ENCODE measurements around the gene EYS. TPM values are rescaled to one million over a fixed set of nuclear protein-coding genes. Genes with fewer than 3 reads are reported as not detected.
"Not testable (repeated sequence)": the region's sequence is repeated elsewhere in the genome, so short reads cannot be mapped to it uniquely, and the experiment has no call there.

The EYS gene
- total and polyA plus RNA-seq, 2 experiments from 2014 or later, result 0.04 TPM; not detected in 1

DNA sequence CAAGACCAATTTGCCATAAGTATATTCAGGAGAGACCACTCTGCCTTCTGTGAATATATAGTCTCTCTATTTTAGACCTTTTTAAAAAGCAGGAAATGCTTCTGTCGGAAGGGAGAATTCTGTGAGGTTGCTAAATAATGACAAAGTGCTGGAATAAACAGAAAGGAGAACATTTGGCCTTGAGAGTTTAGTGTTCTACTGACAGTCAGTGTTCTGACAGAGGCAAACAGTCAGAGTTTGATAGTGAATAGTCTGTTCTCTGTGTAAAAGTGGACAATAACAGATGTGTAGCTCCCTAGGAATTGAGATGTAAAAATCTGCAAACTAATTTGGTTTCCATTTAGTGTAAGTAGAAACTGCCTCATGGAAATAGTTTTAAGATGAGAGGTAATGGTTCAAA lies 1850.8 kb downstream of the EYS start:
- Histone ChIP-seq H3K9me3 (ENCODE audit: low read depth) (no peaks in the 10 kb centered on the region), H3K36me3 (ENCODE audit: low read depth) (no peaks in the 10 kb centered on the region), H3K4me3 (no peak overlapping the region), H3K4me2 (ENCODE audit: unreplicated experiment) (no peak overlapping the region), H3K27me3 (replicated peaks; ENCODE audit: insufficient read depth) (0 out of 2 replicates have a peak, but pooled peaks cover 4% of the 10 kb centered on the region), H3F3A (ENCODE audit: insufficient read depth) (no peaks in the 10 kb centered on the region), H3K9ac (no peak overlapping the region), H3K4me1 (ENCODE audit: insufficient read depth) (no peaks in the 10 kb centered on the region), H4K20me1 (ENCODE audit: insufficient read depth) (no peaks in the 10 kb centered on the region), H3K79me2 (ENCODE audit: insufficient read depth) (no peaks in the 10 kb centered on the region), H2AFZ (no peak overlapping the region), H3K9me2 (ENCODE audit: insufficient read depth) (no peaks in the 10 kb centered on the region), H3K27ac (no peak overlapping the region)
- no peak for DNase-seq
- no peak for TF ChIP-seq EZH2 (IDR thresholded peaks at IDR 0.05; ENCODE audit: insufficient read depth, poor library complexity, severe bottlenecking)
- no peak for TF ChIP-seq EZH2phosphoT487 (IDR thresholded peaks at IDR 0.05; ENCODE audit: insufficient read depth, low read depth)
- in situ Hi-C loops (cut with MboI), result no loop called here
- WGBS, 2 experiments (ENCODE audit: low coverage in 1 of 2, low lambda C conversion rate in 2 of 2, missing lambda C conversion rate in 2 of 2), result 41 to 59% methylated on average over 1 of the region's 1 CpG

DNA sequence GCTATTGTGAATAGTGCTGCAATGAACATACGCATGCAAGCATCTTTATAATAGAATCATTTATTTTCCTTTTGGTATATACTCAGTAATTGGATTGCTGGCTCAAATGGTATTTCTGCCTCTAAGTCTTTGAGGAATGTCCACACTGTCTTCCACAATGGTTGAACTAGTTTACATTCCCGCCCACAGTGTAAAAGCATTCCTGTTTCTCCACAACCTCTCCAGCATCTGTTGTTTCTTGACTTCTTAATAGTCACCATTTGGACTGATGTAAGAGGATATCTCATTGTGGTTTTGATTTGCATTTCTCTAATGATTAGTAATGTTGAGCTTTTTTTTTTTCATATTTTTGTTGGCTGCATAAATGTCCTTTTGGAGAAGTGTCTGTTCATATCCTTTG lies 1862.7 kb downstream of the EYS start:
- DNase-seq, result peak; percentile 68

DNA sequence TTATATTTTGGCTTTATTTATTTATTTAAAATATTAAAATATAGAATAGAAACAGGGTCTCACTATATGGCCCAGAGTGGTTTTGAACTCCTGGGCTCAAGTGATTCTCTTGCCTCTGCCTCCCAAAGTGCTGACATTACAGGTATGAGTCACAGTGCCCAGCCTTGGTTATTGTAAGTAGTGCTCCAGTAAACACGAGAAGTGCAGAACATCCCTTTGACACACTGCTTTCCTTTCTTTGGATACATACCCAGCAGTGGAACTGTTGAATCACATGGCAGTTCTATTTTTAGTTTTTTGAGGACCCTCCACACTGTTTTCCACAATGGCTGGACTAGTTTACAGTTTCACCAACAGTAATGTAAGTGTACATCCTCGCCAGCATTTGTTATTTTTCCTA lies 1867.5 kb downstream of the EYS start:
- no peaks in the 10 kb centered on the region for H4K20me1 ChIP-seq (ENCODE audit: insufficient read depth)
- H3K4me1 ChIP-seq (ENCODE audit: insufficient read depth), result no peaks in the 10 kb centered on the region
- H3K36me3 ChIP-seq (ENCODE audit: low read depth), result no peaks in the 10 kb centered on the region

More for the DNA sequence above, 1862.7 kb downstream of the EYS start:
- no peak overlapping the region for H3K4me3 ChIP-seq
- no peaks in the 10 kb centered on the region for H3F3A ChIP-seq (ENCODE audit: insufficient read depth)
- no peaks in the 10 kb centered on the region for H3K9me2 ChIP-seq (ENCODE audit: insufficient read depth)
- 76 to 82% methylated on average over 2 of the region's 2 CpGs for WGBS, 2 experiments (ENCODE audit: low coverage in 1 of 2, low lambda C conversion rate in 2 of 2, missing lambda C conversion rate in 2 of 2)
- H3K9me3 ChIP-seq (ENCODE audit: low read depth), result no peaks in the 10 kb centered on the region
- no peak overlapping the region for H3K4me2 ChIP-seq (ENCODE audit: unreplicated experiment)
- H2AFZ ChIP-seq, result no peak overlapping the region
- peaks cover 5% of the 10 kb centered on the region; the same call in 1 of the 2 replicates for H3K27me3 ChIP-seq (replicated peaks; ENCODE audit: insufficient read depth)
- H3K27ac ChIP-seq, result no peak overlapping the region
- H4K20me1 ChIP-seq (ENCODE audit: insufficient read depth), result no peaks in the 10 kb centered on the region
- H3K36me3 ChIP-seq (ENCODE audit: low read depth), result no peaks in the 10 kb centered on the region
- TF ChIP-seq EZH2phosphoT487 (IDR thresholded peaks at IDR 0.05; ENCODE audit: insufficient read depth, low read depth) (0 out of 2 replicates have a peak, but pooled peaks have one; percentile 41), EZH2 (IDR thresholded peaks at IDR 0.05; ENCODE audit: insufficient read depth, poor library complexity, severe bottlenecking) (no peak)
- H3K9ac ChIP-seq, result no peak overlapping the region
- in situ Hi-C loops (cut with MboI), result no loop called here
- no peaks in the 10 kb centered on the region for H3K79me2 ChIP-seq (ENCODE audit: insufficient read depth)
- no peaks in the 10 kb centered on the region for H3K4me1 ChIP-seq (ENCODE audit: insufficient read depth)

DNA sequence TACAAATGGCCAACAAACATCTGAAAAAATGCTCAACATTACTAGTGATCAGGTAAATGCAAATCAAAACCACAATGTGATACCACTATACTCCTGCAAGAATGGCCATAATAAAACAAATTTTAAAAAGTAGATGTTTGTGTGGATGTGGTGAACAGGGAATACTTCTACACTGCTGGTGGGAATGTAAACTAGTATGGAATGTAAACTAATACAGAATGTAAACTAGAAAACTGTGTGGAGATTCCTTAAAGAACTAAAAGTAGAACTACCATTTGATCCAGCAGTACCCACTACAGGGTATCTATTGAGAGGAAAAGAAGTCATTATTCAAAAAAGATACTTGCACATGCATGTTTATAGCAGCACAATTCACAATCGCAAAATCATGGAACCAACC lies 1878.3 kb downstream of the EYS start:
- DNase-seq; H3K27me3 ChIP-seq (replicated peaks; ENCODE audit: insufficient read depth); H3K27ac ChIP-seq; H3K4me2 ChIP-seq (ENCODE audit: unreplicated experiment); H2AFZ ChIP-seq; H3K4me3 ChIP-seq; H3K4me1 ChIP-seq (ENCODE audit: insufficient read depth); H3K9me3 ChIP-seq (ENCODE audit: low read depth); in situ Hi-C loops (cut with MboI); H3K9ac ChIP-seq; H3K9me2 ChIP-seq (ENCODE audit: insufficient read depth); H3F3A ChIP-seq (ENCODE audit: insufficient read depth); H4K20me1 ChIP-seq (ENCODE audit: insufficient read depth); H3K36me3 ChIP-seq (ENCODE audit: low read depth); H3K79me2 ChIP-seq (ENCODE audit: insufficient read depth): not testable (repeated sequence)
- 53 to 68% methylated on average over 1 of the region's 1 CpG for WGBS, 2 experiments (ENCODE audit: low coverage in 1 of 2, low lambda C conversion rate in 2 of 2, missing lambda C conversion rate in 2 of 2)

More for the DNA sequence above, 1867.5 kb downstream of the EYS start:
- H3K9me2 ChIP-seq (ENCODE audit: insufficient read depth), result no peaks in the 10 kb centered on the region
- in situ Hi-C loops (cut with MboI), result no loop called here
- no peak overlapping the region for H3K9ac ChIP-seq
- H3K9me3 ChIP-seq (ENCODE audit: low read depth), result no peaks in the 10 kb centered on the region
- no peak overlapping the region for H2AFZ ChIP-seq
- no peak for DNase-seq
- 72 to 82% methylated on average over 2 of the region's 2 CpGs for WGBS, 2 experiments (ENCODE audit: low coverage in 1 of 2, low lambda C conversion rate in 2 of 2, missing lambda C conversion rate in 2 of 2)
- H3K4me3 ChIP-seq, result no peak overlapping the region
- no peaks in the 10 kb centered on the region for H3F3A ChIP-seq (ENCODE audit: insufficient read depth)
- TF ChIP-seq EZH2 (IDR thresholded peaks at IDR 0.05; ENCODE audit: insufficient read depth, poor library complexity, severe bottlenecking) (no peak), EZH2phosphoT487 (IDR thresholded peaks at IDR 0.05; ENCODE audit: insufficient read depth, low read depth) (no peak)
- no peaks in the 10 kb centered on the region for H3K79me2 ChIP-seq (ENCODE audit: insufficient read depth)
- 0 out of 2 replicates have a peak, but pooled peaks cover 5% of the 10 kb centered on the region for H3K27me3 ChIP-seq (replicated peaks; ENCODE audit: insufficient read depth)
- H3K27ac ChIP-seq, result no peak overlapping the region
- H3K4me2 ChIP-seq (ENCODE audit: unreplicated experiment), result no peak overlapping the region

DNA sequence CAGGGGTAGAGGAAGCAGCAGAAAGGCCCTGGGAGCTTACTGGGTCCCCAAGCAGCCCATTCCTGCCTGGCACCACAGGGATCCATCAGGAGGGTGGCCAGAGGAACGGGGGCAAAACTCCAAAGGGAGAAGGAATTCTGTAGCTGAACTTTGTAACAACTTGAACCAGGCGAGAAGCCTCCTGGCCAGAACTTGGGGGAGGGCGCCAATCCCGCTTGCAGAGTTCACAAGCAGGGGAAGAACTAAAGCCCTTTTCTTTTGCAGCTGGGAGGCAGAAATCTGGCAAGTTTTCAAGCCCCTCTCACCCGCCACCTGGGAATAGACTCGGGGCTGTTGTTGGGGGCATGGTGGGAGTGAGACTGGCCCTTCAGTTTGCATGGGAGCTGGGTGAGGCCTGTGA lies 1882.3 kb downstream of the EYS start:
- Histone ChIP-seq H3K79me2 (ENCODE audit: insufficient read depth) (no peaks in the 10 kb centered on the region), H4K20me1 (ENCODE audit: insufficient read depth) (no peaks in the 10 kb centered on the region), H3K4me2 (ENCODE audit: unreplicated experiment) (no peak overlapping the region), H3K4me3 (no peak overlapping the region), H3K9me2 (ENCODE audit: insufficient read depth) (no peaks in the 10 kb centered on the region), H3K9ac (no peak overlapping the region), H3K27me3 (replicated peaks; ENCODE audit: insufficient read depth) (no peaks in the 10 kb centered on the region), H3K4me1 (ENCODE audit: insufficient read depth) (no peaks in the 10 kb centered on the region), H2AFZ (no peak overlapping the region), H3F3A (ENCODE audit: insufficient read depth) (no peaks in the 10 kb centered on the region), H3K27ac (no peak overlapping the region), H3K9me3 (ENCODE audit: low read depth) (no peaks in the 10 kb centered on the region), H3K36me3 (ENCODE audit: low read depth) (no peaks in the 10 kb centered on the region)
- 83 to 86% methylated on average over 6 of the region's 6 CpGs for WGBS, 2 experiments (ENCODE audit: low coverage in 1 of 2, low lambda C conversion rate in 2 of 2, missing lambda C conversion rate in 2 of 2)
- DNase-seq, result no peak
- in situ Hi-C loops (cut with MboI), result no loop called here
- TF ChIP-seq EZH2phosphoT487 (IDR thresholded peaks at IDR 0.05; ENCODE audit: insufficient read depth, low read depth), result no peak
- TF ChIP-seq EZH2 (IDR thresholded peaks at IDR 0.05; ENCODE audit: insufficient read depth, poor library complexity, severe bottlenecking), result no peak

All from GM23248 (cell line).